ENCODE data around the gene SV2C. TPM values are rescaled to one million over a fixed set of nuclear protein-coding genes. Genes with fewer than 3 reads are reported as not detected.

SV2C gene
- total and polyA plus RNA-seq, 10 of the 15 experiments (the other 5 are each of a cell fraction or from before 2014, with no cell fraction given) = under 0.01 to 1.1 (median 0.63) TPM

GRCh38 chr5:76329346-76329745, 246.2 kb downstream of the SV2C start (continued):
- no peak for TF ChIP-seq ZBTB4 (CRISPR knock-in tag; IDR thresholded peaks at IDR 0.05)
- TF ChIP-seq TAF1 (IDR thresholded peaks at IDR 0.05; ENCODE audit: borderline replicate concordance, low read depth, low read length) = no peak
- no peak for TF ChIP-seq FOS (IDR thresholded peaks at IDR 0.05; ENCODE audit: borderline replicate concordance, extremely low read depth, insufficient read length)
- TF ChIP-seq CBFB (IDR thresholded peaks at IDR 0.05; ENCODE audit: low read depth) = no peak
- TF ChIP-seq YY1 (IDR thresholded peaks at IDR 0.05; ENCODE audit: low read depth, low read length) = no peak
- TF ChIP-seq MAX (IDR thresholded peaks at IDR 0.05; ENCODE audit: low read depth, low read length) = no peak
- TF ChIP-seq HDAC2 (IDR thresholded peaks at IDR 0.05) = no peak

GRCh38 chr5:76331126-76331525, 247.9 kb downstream of the SV2C start:
- Histone ChIP-seq H3K9ac (ENCODE audit: control insufficient read depth, insufficient read depth, low read length) (no peak overlapping the region), H3K9me3 (replicated peaks; ENCODE audit: control insufficient read depth, insufficient read depth, low read length) (no peaks in the 10 kb centered on the region), H3K36me3 (ENCODE audit: control insufficient read depth in 2 of 2, insufficient read depth in 2 of 2, low read length in 1 of 2) (no peaks in the 10 kb centered on the region), H3K79me2 (ENCODE audit: control insufficient read depth, insufficient read depth, low read length) (no peaks in the 10 kb centered on the region), H4K20me1 (ENCODE audit: control insufficient read depth, insufficient read depth) (no peaks in the 10 kb centered on the region), H3K27me3 (replicated peaks in 1 of 2; ENCODE audit: control insufficient read depth in 2 of 2, insufficient read depth in 2 of 2, low read length in 1 of 2) (no peaks in the 10 kb centered on the region), H3K4me3 (no peak overlapping the region), H3K4me1 (ENCODE audit: control insufficient read depth, insufficient read depth, low read length) (no peaks in the 10 kb centered on the region), H2AFZ (ENCODE audit: control insufficient read depth, low read depth, low read length) (peak overlapping the region; percentile 39), H3K4me2 (ENCODE audit: control insufficient read depth, insufficient read depth) (no peak overlapping the region), H3K27ac (ENCODE audit: control insufficient read depth, insufficient read depth) (no peak overlapping the region)
- WGBS (ENCODE audit: insufficient coverage, insufficient replicate concordance, low lambda C conversion rate, missing lambda C conversion rate) = 0% methylated on average over 4 of the region's 4 CpGs
- POLR2A ChIA-PET = interaction anchor here (0.5 to 0.7 kb wide), 2 partner anchors 24 to 413 kb away, joined by 4 to 8 read pairs; no protein-coding TSS in a partner anchor
- RAD21 ChIA-PET (ENCODE audit: unreplicated experiment) = interaction anchor here (0.7 to 1.1 kb wide), 3 partner anchors 20 to 72 kb away, joined by 3 read pairs; partner anchors contain the start of gene IQGAP2
- CTCF ChIA-PET = interaction anchor here (1.0 to 2.0 kb wide), 2 partner anchors 22 to 144 kb away, joined by 3 to 11 read pairs; no protein-coding TSS in a partner anchor
- SMC1A ChIA-PET (ENCODE audit: uncharacterized antibody, unreplicated experiment) = interaction anchor here (1.0 to 2.0 kb wide), 4 partner anchors 9 to 24 kb away, joined by 3 to 8 read pairs (median 4); no protein-coding TSS in a partner anchor
- no peak for FAIRE-seq
- no TSS peak for BruUV-seq (replicated peaks)
- intact Hi-C loops (cut with micrococcal nuclease; ENCODE audit: unreplicated experiment) (loop anchor here (10.0 kb wide), 1 partner anchor 254 kb away; no protein-coding TSS in a partner anchor), in situ Hi-C loops (cut with MboI) (no loop called here)
- no peak for DNase-seq (ENCODE audit: low read depth, low spot score)
- peak; percentile 31 for ATAC-seq
- TF ChIP-seq BRCA1 (IDR thresholded peaks at IDR 0.05; ENCODE audit: low read depth, low read length) = no peak
- no peak for TF ChIP-seq CREB1 (IDR thresholded peaks at IDR 0.05; ENCODE audit: low read depth)
- no peak for TF ChIP-seq ZZZ3 (IDR thresholded peaks at IDR 0.05; ENCODE audit: control insufficient read depth, insufficient read length, low read depth)
- TF ChIP-seq CEBPB (IDR thresholded peaks at IDR 0.05; ENCODE audit: borderline replicate concordance in 1 of 2, low read depth in 2 of 2, low read length in 2 of 2) = no peak
- TF ChIP-seq ZNF687 (IDR thresholded peaks at IDR 0.05) = no peak
